Measurements from ENCODE around the gene DAAM1.

- TF ChIP-seq CTCF (IDR thresholded peaks at IDR 0.05) (no peak), POLR2A (IDR thresholded peaks at IDR 0.05) (no peak)
Measured at GRCh38 chr14:59215757-59216156, 27.3 kb downstream of the DAAM1 start.

All from breast epithelium (tissue), 3 donors.